NCI-H187 treated with DMSO at 0.1 percent for 48 hours (cell line): ENCODE results near the gene COX7C.
"Not testable (repeated sequence)": the region's sequence is repeated elsewhere in the genome, so short reads cannot be mapped to it uniquely, and the experiment has no call there.

Experiments used
- DNase-seq: peaks from one replicate; lab custom pipeline; 2025; lab: John Stamatoyannopoulos, UW

The COX7C gene

DNA sequence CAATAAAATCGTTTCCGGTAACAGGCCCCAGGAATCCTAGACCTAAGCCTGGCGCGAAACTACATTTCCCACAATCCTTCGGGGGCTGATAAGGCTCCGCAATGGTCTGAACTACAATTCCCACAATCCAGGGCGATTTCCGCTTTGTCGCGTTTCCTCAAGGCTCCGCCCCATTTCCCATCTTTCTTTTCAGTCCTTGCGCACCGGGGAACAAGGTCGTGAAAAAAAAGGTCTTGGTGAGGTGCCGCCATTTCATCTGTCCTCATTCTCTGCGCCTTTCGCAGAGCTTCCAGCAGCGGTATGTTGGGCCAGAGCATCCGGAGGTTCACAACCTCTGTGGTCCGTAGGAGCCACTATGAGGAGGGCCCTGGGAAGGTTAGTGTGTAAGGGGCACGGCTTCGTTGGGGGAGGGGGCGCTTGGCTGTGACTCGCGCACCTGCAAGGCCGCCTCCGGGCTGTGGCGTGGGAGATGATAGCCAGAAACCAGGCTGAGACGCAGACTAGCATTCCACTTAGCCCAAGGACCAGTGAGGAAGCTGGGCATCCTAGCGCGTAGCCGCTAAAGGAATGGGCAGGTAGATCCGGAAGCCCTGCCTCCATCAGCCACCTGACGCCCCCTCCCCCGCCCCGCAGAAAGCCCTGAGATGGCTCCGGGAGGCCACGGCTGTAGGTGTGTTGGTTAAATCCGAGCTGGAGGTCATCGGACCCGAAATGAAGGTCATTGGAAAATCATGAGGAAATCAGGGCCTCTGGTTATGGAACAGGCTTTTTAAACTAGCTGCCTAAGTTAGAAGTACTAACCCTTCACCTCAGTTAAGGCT, at the start of gene COX7C:
COX7C (plus strand) TSS at position 186 of the 821 bp plus-strand sequence; CDS start at position 301, 115 bp downstream.
- peak; percentile 94 for DNase-seq

DNA sequence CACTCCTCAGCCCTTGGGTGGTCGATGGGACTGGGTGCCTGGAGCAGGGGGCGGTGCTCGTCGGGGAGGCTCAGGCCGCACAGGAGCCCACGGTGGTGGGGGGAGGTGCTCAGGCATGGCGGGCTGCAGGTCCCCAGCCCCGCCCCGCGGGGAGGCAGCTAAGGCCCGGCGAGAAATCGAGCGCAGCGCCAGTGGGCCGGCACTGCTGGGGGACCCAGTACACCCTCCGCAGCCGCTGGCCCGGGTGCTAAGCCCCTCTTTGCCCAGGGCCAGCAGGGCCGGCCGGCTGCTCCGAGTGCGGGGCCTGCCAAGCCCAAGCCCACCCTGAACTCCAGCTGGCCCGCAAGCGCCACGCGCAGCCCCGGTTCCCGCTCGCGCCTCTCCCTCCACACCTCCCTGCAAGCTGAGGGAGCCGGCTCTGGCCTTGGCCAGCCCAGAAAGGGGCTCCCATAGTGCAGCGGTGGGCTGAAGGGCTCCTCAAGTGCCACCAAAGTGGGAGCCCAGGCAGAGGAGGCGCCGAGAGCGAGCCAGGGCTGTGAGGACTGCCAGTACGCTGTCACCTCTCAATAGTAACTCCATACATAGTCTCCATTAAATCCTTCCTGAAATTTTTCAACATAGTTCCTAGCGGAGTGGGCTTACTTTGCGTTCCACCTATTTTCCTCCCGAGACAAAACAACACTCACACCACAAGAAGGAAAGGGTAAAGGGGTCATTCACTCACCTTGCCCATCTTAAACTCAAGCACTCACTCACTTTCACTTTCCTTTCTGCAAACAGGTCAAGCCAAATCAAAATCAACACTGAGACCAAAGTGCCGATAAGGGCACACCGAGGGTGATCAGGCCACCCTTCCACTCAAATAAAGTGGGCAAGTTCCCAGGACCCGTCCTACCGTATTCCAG, 48.0 kb upstream of the COX7C start:
- not testable (repeated sequence) for DNase-seq

DNA sequence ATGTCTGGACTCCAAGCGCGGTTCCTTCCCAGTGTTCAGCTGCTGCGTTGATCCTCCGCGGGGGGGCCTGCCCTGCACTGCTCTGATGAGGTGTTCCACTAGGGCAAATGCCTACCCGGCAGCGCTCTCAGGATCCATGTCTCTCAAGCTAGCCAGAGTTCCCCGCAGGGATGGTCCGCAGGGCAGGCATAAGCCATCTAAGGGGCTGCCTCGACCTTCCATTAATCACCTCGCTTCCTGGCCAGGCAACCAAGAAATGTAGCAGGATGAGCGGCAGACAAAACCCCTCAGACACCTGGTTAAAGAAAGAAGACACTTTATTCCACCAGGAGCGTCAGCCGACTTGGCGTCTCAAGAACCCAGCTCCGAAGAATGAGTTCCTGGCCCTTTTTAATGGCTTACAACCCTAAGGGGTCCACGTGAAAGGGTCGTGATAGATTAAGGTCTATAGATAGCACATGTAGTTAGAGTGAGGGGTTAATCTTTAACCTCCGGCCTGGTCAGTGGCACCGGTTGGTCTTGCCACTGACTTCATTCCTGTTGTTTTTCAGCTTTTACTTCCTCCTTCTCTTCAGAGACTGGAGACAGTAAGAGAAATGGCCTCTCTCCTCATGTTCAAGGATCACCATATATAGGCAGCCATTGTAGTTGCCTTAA, 47.2 kb upstream of the COX7C start:
- DNase-seq = peak; percentile 32

DNA sequence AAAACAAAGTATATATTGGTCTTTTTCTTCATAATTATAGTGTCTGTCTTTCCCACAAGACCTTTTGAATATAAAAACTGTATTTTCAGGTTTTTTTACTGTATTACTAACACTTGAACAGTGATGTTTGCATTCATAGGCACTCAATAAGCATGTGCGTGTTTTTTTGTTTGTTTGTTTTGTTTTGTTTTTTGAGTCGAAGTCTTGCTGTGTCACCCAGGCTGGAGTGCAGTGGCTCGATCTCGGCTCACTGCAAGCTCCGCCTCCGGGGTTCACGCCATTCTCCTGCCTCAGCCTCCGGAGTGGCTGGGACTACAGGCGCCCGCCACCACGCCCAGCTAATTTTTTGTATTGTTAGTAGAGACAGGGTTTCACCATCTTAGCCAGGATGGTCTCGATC, 46.6 kb upstream of the COX7C start:
- DNase-seq = not testable (repeated sequence)

- no peak for DNase-seq
These were observed 44.8 kb upstream of the COX7C start for GRCh38 chr5:86572825-86573517.

- DNase-seq = no peak
These were observed 38.2 kb upstream of the COX7C start for GRCh38 chr5:86579502-86579901.

GRCh38 chr5:86596476-86596875, 21.3 kb upstream of the COX7C start:
- no peak for DNase-seq

DNA sequence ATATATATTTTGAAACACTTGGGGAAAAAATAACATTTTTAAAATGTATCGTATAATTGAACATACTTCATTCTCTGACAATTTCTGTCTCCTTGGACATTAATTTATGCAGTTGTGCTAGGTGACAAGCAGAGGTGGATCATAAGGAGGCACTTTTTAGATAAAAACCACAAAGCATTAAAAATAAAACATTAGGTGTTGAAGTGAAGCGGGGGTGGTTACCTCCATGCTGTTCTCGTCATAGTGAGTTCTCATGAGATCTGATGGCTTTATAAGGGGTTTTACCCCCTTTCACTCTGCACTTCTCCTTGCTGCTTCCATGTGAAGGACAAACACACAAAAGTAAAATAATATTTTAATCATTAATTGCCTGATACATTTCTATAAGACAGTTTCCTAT, 11.9 kb upstream of the COX7C start:
- no peak for DNase-seq

- DNase-seq = no peak
These were observed 4.3 kb upstream of the COX7C start for GRCh38 chr5:86613455-86613854.

GRCh38 chr5:86617309-86617755, 409 bp upstream of the COX7C start:
- DNase-seq = no peak

- DNase-seq = no peak
These were observed 6.2 kb downstream of the COX7C start for GRCh38 chr5:86623785-86624483.

GRCh38 chr5:86625148-86625547, 7.4 kb downstream of the COX7C start:
- DNase-seq = no peak

- no peak for DNase-seq
These were observed 8.4 kb downstream of the COX7C start for GRCh38 chr5:86626149-86626548.

DNA sequence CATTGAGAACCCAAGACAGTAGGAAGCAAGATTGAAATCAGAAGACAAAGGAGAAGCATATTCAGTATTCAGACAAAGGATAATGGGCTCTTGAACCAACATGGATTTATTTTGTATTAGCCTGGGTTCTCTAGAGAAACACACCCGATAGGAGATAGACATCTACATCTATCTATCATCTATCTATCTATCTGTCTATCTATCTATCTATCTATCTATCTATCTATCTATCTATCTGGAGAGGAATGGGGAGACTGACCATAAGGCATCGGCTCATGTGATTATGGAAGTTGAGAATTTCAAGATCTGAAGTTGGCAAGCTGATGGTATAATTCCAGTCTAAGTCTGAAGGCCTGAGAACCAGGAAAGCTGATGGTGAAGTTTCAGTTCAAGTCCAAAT, 13.4 kb downstream of the COX7C start:
- DNase-seq = no peak

- DNase-seq = no peak
These were observed 23.3 kb downstream of the COX7C start for GRCh38 chr5:86640998-86641397.

- DNase-seq = no peak
These were observed 27.1 kb downstream of the COX7C start for GRCh38 chr5:86644843-86645242.

DNA sequence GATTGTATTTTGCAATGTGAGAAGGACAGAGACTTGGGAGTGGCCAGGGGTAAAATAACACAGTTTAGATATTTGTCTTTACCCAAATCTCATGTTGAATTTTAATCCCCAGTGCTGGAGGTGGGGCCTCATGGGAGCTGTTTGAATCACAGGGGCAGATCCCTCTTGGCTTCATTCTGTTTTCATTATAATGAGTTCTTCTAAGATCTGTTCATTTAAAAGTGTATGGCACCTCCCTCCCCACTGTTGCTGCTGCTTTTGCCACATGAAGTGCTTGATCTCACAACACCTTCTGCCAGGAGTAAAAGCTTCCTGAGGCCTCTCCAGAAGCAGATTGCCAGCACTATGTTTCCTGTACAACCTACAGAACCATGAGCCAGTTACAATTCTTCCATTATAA, 28.1 kb downstream of the COX7C start:
- no peak for DNase-seq

- no peak for DNase-seq
These were observed 28.9 kb downstream of the COX7C start for GRCh38 chr5:86646671-86647070.

- no peak for DNase-seq
These were observed 32.2 kb downstream of the COX7C start for GRCh38 chr5:86649832-86650505.

DNA sequence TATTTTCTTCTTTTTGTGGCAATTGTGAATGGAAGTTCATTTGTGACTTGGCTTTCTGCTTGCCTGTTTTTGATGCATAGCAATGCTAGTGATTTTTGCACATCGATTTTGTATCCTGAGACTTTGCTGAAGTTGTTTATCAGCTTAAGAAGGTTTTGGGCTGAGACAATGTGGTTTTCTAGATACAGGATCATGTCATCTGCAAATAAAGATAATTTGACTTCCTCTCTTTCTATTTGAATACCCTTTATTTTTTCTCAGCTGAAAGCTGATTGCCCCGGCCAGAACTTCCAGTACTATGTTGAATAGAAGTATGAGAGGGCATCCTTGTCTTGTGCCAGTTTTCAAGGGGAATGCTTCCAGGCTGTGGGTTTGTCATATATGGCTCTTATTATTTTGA, 43.0 kb downstream of the COX7C start:
- not testable (repeated sequence) for DNase-seq

- no peak for DNase-seq
These were observed 46.4 kb downstream of the COX7C start for GRCh38 chr5:86664173-86664572.
